Mucosa of descending colon (tissue), 3 donors: ENCODE data around the gene LRR1. TPM values are rescaled to one million over a fixed set of nuclear protein-coding genes. Genes with fewer than 3 reads are reported as not detected.

Experiments
- ATAC-seq: fragments of 200-7000 bp; cut with Tn5 transposase; one replicate; pipeline ENCODE4 v1.9.1; 2020; ENCODE audit warnings: mild to moderate bottlenecking, moderate library complexity
- DNase-seq, 3 donors: peaks; one replicate each; pipeline ENCODE4 v3.0.0-alpha.2; 2020
- H3K36me3 ChIP-seq: fragments of 200-600 bp; one replicate; pipeline ENCODE4 v1.8.0; 2021; ENCODE audit warnings: low read depth, mild to moderate bottlenecking
- H3K4me1 ChIP-seq: fragments of 200-600 bp; one replicate; pipeline ENCODE4 v1.8.0; 2021; ENCODE audit warnings: low read depth, mild to moderate bottlenecking
- H3K4me3 ChIP-seq: fragments of 200-600 bp; one replicate; pipeline ENCODE4 v1.8.0; 2021; ENCODE audit warnings: mild to moderate bottlenecking
- H3K9me3 ChIP-seq: fragments of 200-600 bp; one replicate; pipeline ENCODE4 v1.8.0; 2021; ENCODE audit warnings: mild to moderate bottlenecking
- intact Hi-C, 2 donors: fragments of 100-400 bp; cut with DNase I in 1 of 2; cut with micrococcal nuclease in 1 of 2; formaldehyde crosslinking; loops; one replicate each; pipeline versions ENCODE4 v1.11.0 to v1.11.1; 2022; cut with DNase I, micrococcal nuclease
- total RNA-seq, 3 donors: library from RNA; stranded (reverse); fragmentation: NEBNext Ultra II Directional in 2 of 3; extraction: Animal tissue kit (Norgen Biotek cat#: 25700) in 2 of 3; gene quantifications; one replicate each; pipeline versions ENCODE4 v1.2.1 to v1.2.4, GENCODE V29; 2021 to 2023
- TF ChIP-seq, protein P1 (sequence below): fragments of 200-600 bp; IDR thresholded peaks from one replicate; pipeline ENCODE4 v1.8.0; 2022; ENCODE audit warnings: antibody characterized with exemption, mild to moderate bottlenecking
- donor health status: DM: no; HTN: no; CAD: no; lungs with moderate emphysema.
- donor health status: DM: no; HTN: no; CAD: no.
- donor health status: DM: no; HTN: yes; CAD: no.

Gene LRR1
- total RNA-seq, 3 donors from 2014 or later: 15.3 to 19.7 (median 17.5) TPM

DNA sequence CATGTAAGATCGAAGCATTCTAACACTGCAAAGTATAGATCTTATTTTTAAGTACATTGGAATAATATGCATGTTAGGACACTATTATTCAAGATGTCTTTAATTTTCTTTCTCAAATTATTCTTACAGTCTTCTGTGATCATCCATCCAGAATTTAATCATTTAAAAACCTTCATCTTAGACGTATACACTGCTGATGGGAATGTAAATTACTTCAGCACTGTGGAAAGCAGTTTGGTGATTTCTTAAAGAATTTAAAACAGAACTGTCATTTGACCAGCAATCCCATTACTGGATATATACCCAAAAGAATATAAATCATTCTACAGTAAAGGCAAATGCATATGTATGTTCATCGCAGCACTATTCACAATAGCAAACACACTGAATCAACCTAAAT, 9.4 kb upstream of the LRR1 start:
- H3K4me1 ChIP-seq: peaks cover 15% of the 10 kb centered on the region
- intact Hi-C loops: no loop called here
- ATAC-seq (no peak), DNase-seq (no peak)
- H3K4me3 ChIP-seq: no peak overlapping the region
- peaks cover 4% of the 10 kb centered on the region for H3K36me3 ChIP-seq
- TF ChIP-seq, protein P1, sequence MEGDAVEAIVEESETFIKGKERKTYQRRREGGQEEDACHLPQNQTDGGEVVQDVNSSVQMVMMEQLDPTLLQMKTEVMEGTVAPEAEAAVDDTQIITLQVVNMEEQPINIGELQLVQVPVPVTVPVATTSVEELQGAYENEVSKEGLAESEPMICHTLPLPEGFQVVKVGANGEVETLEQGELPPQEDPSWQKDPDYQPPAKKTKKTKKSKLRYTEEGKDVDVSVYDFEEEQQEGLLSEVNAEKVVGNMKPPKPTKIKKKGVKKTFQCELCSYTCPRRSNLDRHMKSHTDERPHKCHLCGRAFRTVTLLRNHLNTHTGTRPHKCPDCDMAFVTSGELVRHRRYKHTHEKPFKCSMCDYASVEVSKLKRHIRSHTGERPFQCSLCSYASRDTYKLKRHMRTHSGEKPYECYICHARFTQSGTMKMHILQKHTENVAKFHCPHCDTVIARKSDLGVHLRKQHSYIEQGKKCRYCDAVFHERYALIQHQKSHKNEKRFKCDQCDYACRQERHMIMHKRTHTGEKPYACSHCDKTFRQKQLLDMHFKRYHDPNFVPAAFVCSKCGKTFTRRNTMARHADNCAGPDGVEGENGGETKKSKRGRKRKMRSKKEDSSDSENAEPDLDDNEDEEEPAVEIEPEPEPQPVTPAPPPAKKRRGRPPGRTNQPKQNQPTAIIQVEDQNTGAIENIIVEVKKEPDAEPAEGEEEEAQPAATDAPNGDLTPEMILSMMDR: no peak
- no peaks in the 10 kb centered on the region for H3K9me3 ChIP-seq

DNA sequence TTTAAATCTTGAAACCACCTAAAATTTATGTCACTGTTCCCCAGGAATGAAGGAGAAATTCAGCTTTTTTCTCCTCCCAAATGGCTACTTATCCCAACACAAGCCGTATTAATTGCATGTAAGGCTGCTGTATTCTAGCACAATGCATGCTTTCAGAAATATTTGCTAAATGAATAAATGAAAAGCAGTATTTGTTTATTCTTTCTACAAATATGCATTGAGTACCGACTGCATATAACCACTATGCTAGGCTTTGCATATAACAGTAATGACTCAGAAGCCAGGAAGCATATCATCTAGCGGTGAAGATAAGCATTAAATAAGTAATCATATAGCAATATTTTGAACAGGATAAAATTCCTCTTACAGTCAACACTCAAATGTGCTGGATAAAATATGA, 5.7 kb upstream of the LRR1 start:
- TF ChIP-seq, protein P1: no peak
- H3K4me1 ChIP-seq: peaks cover 23% of the 10 kb centered on the region
- intact Hi-C loops: no loop called here
- H3K36me3 ChIP-seq: no peaks in the 10 kb centered on the region
- ATAC-seq: no peak
- H3K4me3 ChIP-seq: no peak overlapping the region
- DNase-seq: no peak
- H3K9me3 ChIP-seq: no peaks in the 10 kb centered on the region

DNA sequence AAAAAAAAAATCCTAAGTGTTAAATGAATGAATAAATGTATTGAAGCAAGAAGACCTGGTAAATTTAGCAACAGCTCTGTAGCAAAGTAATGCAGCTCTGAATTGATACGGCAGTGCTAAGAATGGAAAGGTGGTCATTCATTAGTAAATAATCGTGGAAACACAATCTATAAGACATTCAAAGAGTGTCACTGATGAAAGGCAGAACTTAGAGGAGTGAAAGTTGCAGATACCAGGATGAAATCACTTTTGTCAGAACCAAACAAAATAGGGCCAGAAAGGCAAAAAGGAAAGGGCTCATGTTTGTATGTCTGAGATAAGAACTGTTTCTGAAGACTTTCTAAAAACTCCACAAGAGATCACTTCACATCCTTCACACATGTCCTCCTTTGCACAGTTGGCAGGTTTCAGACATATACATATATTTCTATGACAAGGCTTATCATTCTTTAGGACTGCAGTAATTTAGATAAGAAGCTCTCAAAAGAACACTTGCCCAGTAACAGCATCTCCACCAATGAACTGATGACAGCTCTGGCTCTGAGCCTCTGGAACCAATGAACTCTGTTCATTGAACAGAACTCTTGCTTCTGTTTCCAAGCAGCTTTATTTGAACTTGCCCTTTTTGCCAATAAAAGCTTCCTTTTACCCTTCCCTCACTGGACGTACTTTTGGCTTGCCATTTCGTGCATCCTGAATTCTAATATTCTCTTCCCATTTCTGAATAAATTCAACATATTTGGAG, 4.2 kb upstream of the LRR1 start:
- TF ChIP-seq, protein P1: no peak
- DNase-seq (peak in 1 of 3 donors; percentile 80), ATAC-seq (peak; percentile 62)
- no peaks in the 10 kb centered on the region for H3K36me3 ChIP-seq
- H3K4me1 ChIP-seq: peaks cover 23% of the 10 kb centered on the region
- no peak overlapping the region for H3K4me3 ChIP-seq
- intact Hi-C loops: no loop called here
- no peaks in the 10 kb centered on the region for H3K9me3 ChIP-seq

DNA sequence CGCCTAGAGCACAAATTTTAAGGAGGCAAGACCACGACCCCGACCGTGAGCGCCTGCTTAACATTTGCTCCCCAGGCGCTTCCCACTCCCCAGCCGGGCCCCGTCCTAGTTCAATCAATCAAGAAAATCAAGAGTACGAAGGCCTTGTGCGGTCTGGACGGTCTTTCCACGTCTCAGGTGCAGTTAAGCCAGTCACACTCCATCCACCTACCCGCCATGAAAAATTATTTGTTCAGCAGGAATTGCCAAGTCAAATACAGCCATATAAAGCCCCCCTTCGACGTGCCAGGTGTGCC, 603 bp upstream of the LRR1 start:
- peak overlapping the region; percentile 78 for H3K4me3 ChIP-seq
- ATAC-seq: peak; percentile 3
- peak in 1 of 3 donors; percentile 61 for DNase-seq
- TF ChIP-seq, protein P1: no peak
- no peaks in the 10 kb centered on the region for H3K36me3 ChIP-seq
- intact Hi-C loops: no loop called here
- H3K9me3 ChIP-seq: no peaks in the 10 kb centered on the region
- peaks cover 23% of the 10 kb centered on the region for H3K4me1 ChIP-seq

DNA sequence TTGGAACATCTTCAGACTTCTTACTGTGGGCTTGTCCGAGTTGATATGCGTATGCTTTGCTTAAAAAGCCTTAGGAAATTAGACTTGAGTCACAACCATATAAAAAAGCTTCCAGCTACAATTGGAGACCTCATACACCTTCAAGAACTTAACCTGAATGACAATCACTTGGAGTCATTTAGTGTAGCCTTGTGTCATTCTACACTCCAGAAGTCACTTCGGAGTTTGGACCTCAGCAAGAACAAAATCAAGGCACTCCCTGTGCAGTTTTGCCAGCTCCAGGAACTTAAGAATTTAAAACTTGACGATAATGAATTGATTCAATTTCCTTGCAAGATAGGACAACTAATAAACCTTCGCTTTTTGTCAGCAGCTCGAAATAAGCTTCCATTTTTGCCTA, 8.8 kb downstream of the LRR1 start:
- intact Hi-C loops: no loop called here
- H3K9me3 ChIP-seq: no peaks in the 10 kb centered on the region
- DNase-seq (no peak), ATAC-seq (peak; percentile 90)
- H3K4me1 ChIP-seq: no peaks in the 10 kb centered on the region
- H3K36me3 ChIP-seq: no peaks in the 10 kb centered on the region
- H3K4me3 ChIP-seq: no peak overlapping the region
- TF ChIP-seq, protein P1: no peak

DNA sequence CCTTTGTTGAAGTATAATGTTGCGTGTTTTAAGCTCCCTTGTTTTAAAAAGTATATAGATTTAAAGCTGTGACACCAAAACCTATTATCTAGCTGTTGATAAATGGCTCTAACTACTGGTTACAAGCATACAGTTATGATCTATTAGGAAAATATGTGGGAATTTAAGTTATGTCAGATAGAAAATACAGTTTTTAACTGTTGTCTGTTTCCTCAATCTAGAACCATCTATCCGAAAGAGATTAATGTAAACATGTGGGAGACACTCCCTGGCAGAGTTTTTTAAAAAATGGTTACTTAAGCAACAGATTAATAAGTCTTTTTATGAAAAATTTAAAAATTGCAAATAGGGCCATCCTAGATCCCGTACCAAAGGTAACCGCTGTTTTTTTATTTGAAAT, 13.5 kb downstream of the LRR1 start:
- intact Hi-C loops: no loop called here
- H3K36me3 ChIP-seq: no peaks in the 10 kb centered on the region
- TF ChIP-seq, protein P1: no peak
- H3K4me3 ChIP-seq: no peak overlapping the region
- DNase-seq (no peak), ATAC-seq (no peak)
- no peaks in the 10 kb centered on the region for H3K4me1 ChIP-seq
- no peaks in the 10 kb centered on the region for H3K9me3 ChIP-seq
